GM19193 (cell line): ENCODE data around the gene DBNDD1.

Source experiments
- POLR2A ChIP-seq: IDR thresholded peaks from 4 replicates; pipeline ENCODE4 v1.6.1; 2011; ENCODE audit not compliant: insufficient read depth, insufficient read length; ENCODE audit errors: extremely low read depth

The DBNDD1 gene

GRCh38 chr16:90005956-90006663, 13.1 kb downstream of the DBNDD1 start:
- no peak for TF ChIP-seq POLR2A

- no peak for TF ChIP-seq POLR2A
Observed at GRCh38 chr16:90004577-90004976, 14.7 kb downstream of the DBNDD1 start.

- TF ChIP-seq POLR2A: no peak
Observed at GRCh38 chr16:90002759-90003158, 16.5 kb downstream of the DBNDD1 start.

GRCh38 chr16:90001761-90002503, 17.3 kb downstream of the DBNDD1 start:
- no peak for TF ChIP-seq POLR2A

GRCh38 chr16:90000733-90001427, 18.4 kb downstream of the DBNDD1 start:
- TF ChIP-seq POLR2A: no peak

- TF ChIP-seq POLR2A: no peak
Observed at GRCh38 chr16:89999831-90000574, 19.3 kb downstream of the DBNDD1 start.

- no peak for TF ChIP-seq POLR2A
Observed at GRCh38 chr16:89996178-89996489, 23.1 kb downstream of the DBNDD1 start.

- no peak for TF ChIP-seq POLR2A
Observed at GRCh38 chr16:89994389-89994720, 24.9 kb downstream of the DBNDD1 start.

GRCh38 chr16:89993971-89994370, 25.3 kb downstream of the DBNDD1 start:
- TF ChIP-seq POLR2A: no peak

- no peak for TF ChIP-seq POLR2A
Observed at GRCh38 chr16:89993377-89993776, 25.9 kb downstream of the DBNDD1 start.

GRCh38 chr16:89990799-89991198, 28.5 kb downstream of the DBNDD1 start:
- no peak for TF ChIP-seq POLR2A

- no peak for TF ChIP-seq POLR2A
Observed at GRCh38 chr16:89988951-89989350, 30.3 kb downstream of the DBNDD1 start.

GRCh38 chr16:89987169-89987568, 32.1 kb downstream of the DBNDD1 start:
- TF ChIP-seq POLR2A: no peak

- no peak for TF ChIP-seq POLR2A
Observed at GRCh38 chr16:89986600-89986999, 32.7 kb downstream of the DBNDD1 start.

- no peak for TF ChIP-seq POLR2A
Observed at GRCh38 chr16:89985219-89985618, 34.0 kb downstream of the DBNDD1 start.

GRCh38 chr16:89984216-89984615, 35.0 kb downstream of the DBNDD1 start:
- TF ChIP-seq POLR2A: no peak

GRCh38 chr16:89983536-89983935, 35.7 kb downstream of the DBNDD1 start:
- no peak for TF ChIP-seq POLR2A
